K562 (cell line): ENCODE measurements around the gene NQO2. TPM values are rescaled to one million over a fixed set of nuclear protein-coding genes. Genes with fewer than 3 reads are reported as not detected.

Source experiments
- ASH1L ChIP-seq: fragments of 450-650 bp; IDR thresholded peaks from 2 replicates; pipeline ENCODE4 v1.6.1; 2018; ENCODE audit warnings: borderline replicate concordance, mild to moderate bottlenecking, low read depth; ENCODE audit not compliant: partially characterized antibody
- BCL6 ChIP-seq: fragments of 250-450 bp; sonication (Bioruptor Pico); IDR thresholded peaks from 2 replicates; pipeline ENCODE4 v1.4.0; 2020
- BRF1 ChIP-seq: IDR thresholded peaks from 3 replicates; pipeline ENCODE4 v1.6.1; 2011; ENCODE audit warnings: borderline replicate concordance, mild to moderate bottlenecking; ENCODE audit not compliant: insufficient read length; ENCODE audit errors: extremely low read depth
- CBX2 ChIP-seq: fragments of 200-600 bp; sonication (generic); IDR thresholded peaks from one replicate; pipeline ENCODE4 v1.6.1; 2012; ENCODE audit warnings: mild to moderate bottlenecking, low read length, inconsistent platforms; ENCODE audit not compliant: insufficient read depth, poor library complexity, severe bottlenecking
- CHD1 ChIP-seq: fragments of 200-600 bp; sonication (generic); IDR thresholded peaks from one replicate; pipeline ENCODE4 v1.6.1; 2012; ENCODE audit warnings: mild to moderate bottlenecking, moderate library complexity, low read length, inconsistent platforms
- CREBBP ChIP-seq: IDR thresholded peaks from one replicate; pipeline ENCODE4 v1.6.1; 2012; ENCODE audit warnings: low read depth, mild to moderate bottlenecking, control low read depth, inconsistent platforms, low read length
- FOXK1 ChIP-seq: sonication (generic); formaldehyde crosslinking; IDR thresholded peaks from 2 replicates; pipeline ENCODE4 v1.8.0; 2022; ENCODE audit warnings: missing genetic modification reagents, mild to moderate bottlenecking, borderline replicate concordance
- FOXM1 ChIP-seq, 2 experiments: fragments of 450-650 bp in 1 of 2; sonication (generic) in 1 of 2; formaldehyde crosslinking in 1 of 2; IDR thresholded peaks; 2 replicates each; pipeline versions ENCODE4 v1.6.1 to v1.9.0; 2017 to 2022; ENCODE audit warnings: low read depth in 2 of 2, mild to moderate bottlenecking in 2 of 2, missing genetic modification reagents in 1 of 2, moderate library complexity in 1 of 2
- GTF2A2 ChIP-seq: IDR thresholded peaks from 2 replicates; pipeline ENCODE4 v1.6.1; 2016; ENCODE audit warnings: mild to moderate bottlenecking, missing genetic modification characterization, missing compliant biosample characterization
- HDAC2 ChIP-seq: fragments of 450-650 bp; IDR thresholded peaks from 2 replicates; pipeline ENCODE4 v1.6.1; 2016; ENCODE audit warnings: mild to moderate bottlenecking
- HNRNPLL ChIP-seq: fragments of 200-400 bp; formaldehyde crosslinking; IDR thresholded peaks from 2 replicates; pipeline ENCODE4 v1.6.1; 2017; ENCODE audit warnings: low read length, low read depth, mild to moderate bottlenecking; ENCODE audit not compliant: poor library complexity, severe bottlenecking
- ILF3 ChIP-seq: fragments of 450-650 bp; IDR thresholded peaks from 2 replicates; pipeline ENCODE4 v1.6.1; 2018; ENCODE audit warnings: antibody characterized with exemption, mild to moderate bottlenecking, moderate library complexity, borderline replicate concordance
- KHSRP ChIP-seq: fragments of 450-650 bp; IDR thresholded peaks from 2 replicates; pipeline ENCODE4 v1.6.1; 2017
- MYBL2 ChIP-seq, 2 experiments: fragments of 450-650 bp in 1 of 2; sonication (generic) in 1 of 2; formaldehyde crosslinking in 1 of 2; IDR thresholded peaks; 2 replicates each; pipeline versions ENCODE4 v1.6.1 to v1.8.1; 2017 to 2022; ENCODE audit warnings: borderline replicate concordance in 1 of 2, inconsistent platforms in 1 of 2, low read depth in 1 of 2, mild to moderate bottlenecking in 1 of 2, missing genetic modification reagents in 1 of 2, moderate library complexity in 1 of 2
- NFYB ChIP-seq: IDR thresholded peaks from 2 replicates; pipeline ENCODE4 v1.6.1; 2011; ENCODE audit warnings: mild to moderate bottlenecking, moderate library complexity; ENCODE audit not compliant: insufficient read length; ENCODE audit errors: extremely low read depth
- NR2C2 ChIP-seq, 2 experiments: fragments of 200-800 bp in 1 of 2; sonication (Bioruptor generic) in 1 of 2; sonication (generic) in 1 of 2; formaldehyde crosslinking in 1 of 2; IDR thresholded peaks; 2 replicates each; pipeline versions ENCODE4 v1.6.1 to v1.8.0; 2016 to 2022; ENCODE audit warnings: mild to moderate bottlenecking in 1 of 2, missing compliant biosample characterization in 1 of 2, missing genetic modification characterization in 1 of 2, missing genetic modification reagents in 1 of 2
- PML ChIP-seq: IDR thresholded peaks from 2 replicates; pipeline ENCODE4 v1.6.1; 2012; ENCODE audit warnings: low read length, inconsistent platforms
- PTTG1 ChIP-seq: fragments of 450-650 bp; IDR thresholded peaks from 2 replicates; pipeline ENCODE4 v1.6.1; 2016; ENCODE audit warnings: low read depth, mild to moderate bottlenecking, missing genetic modification characterization, missing compliant biosample characterization
- RAD21 ChIP-seq, 2 experiments: fragments of 250-450 bp in 1 of 2; fragments of 450-650 bp in 1 of 2; sonication (Bioruptor Pico) in 1 of 2; formaldehyde crosslinking in 1 of 2; IDR thresholded peaks in 1 of 2; conservative IDR thresholded peaks in 1 of 2; 2 replicates each; pipeline versions ENCODE4 v1.4.0 to v1.8.0; 2020 to 2022; ENCODE audit warnings: mild to moderate bottlenecking in 2 of 2, moderate library complexity in 1 of 2
- SRSF1 ChIP-seq: fragments of 200-400 bp; formaldehyde crosslinking; IDR thresholded peaks from 2 replicates; pipeline ENCODE4 v1.6.1; 2017; ENCODE audit warnings: mild to moderate bottlenecking, low read depth, low read length, moderate library complexity
- TCF3 ChIP-seq: sonication (generic); formaldehyde crosslinking; IDR thresholded peaks from 2 replicates; pipeline ENCODE4 v1.4.0; 2020; ENCODE audit warnings: mild to moderate bottlenecking, missing genetic modification reagents
- TOE1 ChIP-seq, 2 experiments: fragments of 450-650 bp in 1 of 2; sonication (generic) in 1 of 2; formaldehyde crosslinking in 1 of 2; IDR thresholded peaks; 2 replicates each; pipeline versions ENCODE4 v1.7.1 to v1.8.0; 2016 to 2022; ENCODE audit warnings: borderline replicate concordance in 2 of 2, mild to moderate bottlenecking in 2 of 2, antibody characterized with exemption in 1 of 2, inconsistent platforms in 1 of 2, low read depth in 1 of 2, missing genetic modification reagents in 1 of 2, moderate library complexity in 1 of 2
- TSC22D4 ChIP-seq: fragments of 450-650 bp; IDR thresholded peaks from 2 replicates; pipeline ENCODE4 v1.6.1; 2016; ENCODE audit warnings: missing genetic modification characterization, missing biosample characterization, control low read depth
- ZNF174 ChIP-seq: fragments of 250-450 bp; sonication (Bioruptor Pico); IDR thresholded peaks from 2 replicates; pipeline ENCODE4 v1.4.0; 2020; ENCODE audit warnings: mild to moderate bottlenecking
- ZNF263 ChIP-seq: sonication (generic); formaldehyde crosslinking; IDR thresholded peaks from 2 replicates; pipeline ENCODE4 v1.8.0; 2022; ENCODE audit warnings: mild to moderate bottlenecking, missing genetic modification reagents, borderline replicate concordance
- ZNF583 ChIP-seq: fragments of 250-450 bp; sonication (Bioruptor Pico); IDR thresholded peaks from 2 replicates; pipeline ENCODE4 v1.4.0; 2020
- ZNF586 ChIP-seq: fragments of 450-650 bp; formaldehyde crosslinking; conservative IDR thresholded peaks from 2 replicates; pipeline ENCODE4 v1.4.0; 2020; ENCODE audit warnings: mild to moderate bottlenecking, moderate library complexity
- polyA plus RNA-seq, 8 experiments: library from polyadenylated mRNA; depleted of rRNA in 4 of 8; stranded (reverse) in 5 of 8; unstranded in 3 of 8; fragments of >200 nt; fragmentation: Nextera tagmentation in 2 of 8; fragmentation: Illumina TruSeq in 1 of 8; extraction: Ambion mirVana in 2 of 8; extraction: Trizol in 1 of 8; gene quantifications; 2 replicates each; pipeline versions ENCODE4 v1.2.1 to v1.2.3, GENCODE V29; 2011 to 2014; ENCODE audit warnings: inconsistent platforms in 1 of 8, missing spikeins in 1 of 8
- total RNA-seq, 7 experiments: library from RNA; depleted of rRNA in 6 of 7; stranded (reverse); fragments of >200 nt in 6 of 7; fragmentation: Illumina TruSeq in 2 of 7; extraction: Trizol in 2 of 7; gene quantifications; 2 replicates each; pipeline versions ENCODE4 v1.2.1 to v1.2.3, GENCODE V29; 2011 to 2021; ENCODE audit warnings: low replicate concordance in 1 of 7
- TF ChIP-seq, protein P1 (sequence below): sonication (generic); formaldehyde crosslinking; IDR thresholded peaks from 2 replicates; pipeline ENCODE4 v1.8.0; 2023; ENCODE audit warnings: mild to moderate bottlenecking, missing genetic modification reagents

Gene NQO2
- total and polyA plus RNA-seq, 9 of the 15 experiments (the other 6 are each of a cell fraction or from before 2014, with no cell fraction given) = 54.6 to 214 (median 116) TPM

DNA sequence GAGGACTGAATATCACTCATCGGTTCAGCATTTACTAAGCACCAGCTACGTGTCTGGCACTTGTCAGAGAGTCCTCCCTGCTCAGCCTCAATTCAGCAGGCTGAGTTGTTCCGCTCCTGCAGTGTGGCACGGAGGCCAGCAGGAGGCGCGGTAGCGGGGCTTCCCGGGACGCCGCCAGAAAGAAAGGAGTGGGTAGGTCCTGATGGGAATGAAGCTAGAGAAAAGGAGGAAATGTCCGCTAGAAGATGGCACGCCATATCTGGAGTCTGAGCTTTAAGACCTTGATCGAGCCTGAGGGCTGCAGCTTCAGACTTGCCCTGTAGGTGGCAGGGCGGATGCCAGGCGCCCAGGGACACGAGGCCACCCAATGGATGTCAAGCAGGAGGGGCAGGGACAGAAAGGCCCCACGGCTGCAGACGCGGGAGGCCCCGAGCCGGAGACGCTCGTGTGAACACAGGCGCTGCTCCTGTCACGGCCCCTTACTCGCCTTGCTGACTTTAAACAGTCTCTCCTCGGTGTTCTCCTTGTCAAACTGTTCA lies 47.1 kb upstream of the NQO2 start (continued):
- TF ChIP-seq PTTG1 (tag) = no peak
- TF ChIP-seq KHSRP = no peak
- TF ChIP-seq ZNF586 (CRISPR knock-in tag) = no peak
- no peak for TF ChIP-seq FOXM1 (IDR thresholded peaks at IDR 0.05; ENCODE audit: low read depth)
- no peak for TF ChIP-seq FOXM1 (CRISPR knock-in tag; IDR thresholded peaks at IDR 0.05; ENCODE audit: low read depth)
- TF ChIP-seq TCF3 (CRISPR knock-in tag) = 0 out of 2 replicates have a peak, but pooled peaks have one; percentile 24
- TF ChIP-seq RAD21 (CRISPR knock-in tag; conservative IDR thresholded peaks at IDR 0.05 in 1 of 2, IDR thresholded peaks at IDR 0.05 in 1 of 2) = peak; percentile 90 to 96
- no peak for TF ChIP-seq SRSF1
- TF ChIP-seq MYBL2 (IDR thresholded peaks at IDR 0.05; ENCODE audit: low read depth) = no peak
- TF ChIP-seq MYBL2 (CRISPR knock-in tag; IDR thresholded peaks at IDR 0.05; ENCODE audit: borderline replicate concordance) = no peak
- TF ChIP-seq BRF1 = no peak
- no peak for TF ChIP-seq PML
- TF ChIP-seq ZNF174 (CRISPR knock-in tag) = no peak
- TF ChIP-seq HDAC2 = peak; percentile 65; the same call in 1 of the 2 replicates
- TF ChIP-seq NFYB = no peak
- no peak for TF ChIP-seq CREBBP
- TF ChIP-seq HNRNPLL = no peak
- no peak for TF ChIP-seq BCL6
- TF ChIP-seq ZNF263 = peak; percentile 90
- no peak for TF ChIP-seq CHD1
- TF ChIP-seq ZNF583 (CRISPR knock-in tag) = no peak
- TF ChIP-seq TSC22D4 (tag) = no peak
- no peak for TF ChIP-seq FOXK1 (CRISPR knock-in tag)
- TF ChIP-seq CBX2 = no peak
- TF ChIP-seq ILF3 = no peak
- no peak for TF ChIP-seq ASH1L
- TF ChIP-seq GTF2A2 (tag) = no peak
- 0 out of 2 replicates have a peak, but pooled peaks have one; percentile 40 for TF ChIP-seq NR2C2 (CRISPR knock-in tag; IDR thresholded peaks at IDR 0.05)
- TF ChIP-seq NR2C2 (tag; IDR thresholded peaks at IDR 0.05) = no peak
- 0 out of 2 replicates have a peak, but pooled peaks have one; percentile 44 for TF ChIP-seq TOE1 (IDR thresholded peaks at IDR 0.05; ENCODE audit: borderline replicate concordance)
- peak; percentile 90; the same call in 1 of the 2 replicates for TF ChIP-seq TOE1 (CRISPR knock-in tag; IDR thresholded peaks at IDR 0.05; ENCODE audit: borderline replicate concordance, low read depth)
- TF ChIP-seq, protein P1, sequence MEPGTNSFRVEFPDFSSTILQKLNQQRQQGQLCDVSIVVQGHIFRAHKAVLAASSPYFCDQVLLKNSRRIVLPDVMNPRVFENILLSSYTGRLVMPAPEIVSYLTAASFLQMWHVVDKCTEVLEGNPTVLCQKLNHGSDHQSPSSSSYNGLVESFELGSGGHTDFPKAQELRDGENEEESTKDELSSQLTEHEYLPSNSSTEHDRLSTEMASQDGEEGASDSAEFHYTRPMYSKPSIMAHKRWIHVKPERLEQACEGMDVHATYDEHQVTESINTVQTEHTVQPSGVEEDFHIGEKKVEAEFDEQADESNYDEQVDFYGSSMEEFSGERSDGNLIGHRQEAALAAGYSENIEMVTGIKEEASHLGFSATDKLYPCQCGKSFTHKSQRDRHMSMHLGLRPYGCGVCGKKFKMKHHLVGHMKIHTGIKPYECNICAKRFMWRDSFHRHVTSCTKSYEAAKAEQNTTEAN (CRISPR knock-in tag) = no peak
